H4 (cell line): Measurements from ENCODE around the gene CAMKK1. TPM values are rescaled to one million over a fixed set of nuclear protein-coding genes. Genes with fewer than 3 reads are reported as not detected.
A peak's percentile ranks its signal among the peaks of the same experiment; 100 is the strongest.

Source experiments
- DNase-seq: peaks from one replicate; pipeline ENCODE4 v3.0.0-alpha.2; 2015; ENCODE audit warnings: low spot score
- total RNA-seq: library from RNA; depleted of rRNA; stranded (reverse); fragments of >200 nt; shearing (Covaris generic); gene quantifications from 2 replicates; pipeline ENCODE4 v1.2.3, GENCODE V29; 2014

The CAMKK1 gene
- total RNA-seq, 1 experiment from 2014 or later: 2.7 TPM

DNA sequence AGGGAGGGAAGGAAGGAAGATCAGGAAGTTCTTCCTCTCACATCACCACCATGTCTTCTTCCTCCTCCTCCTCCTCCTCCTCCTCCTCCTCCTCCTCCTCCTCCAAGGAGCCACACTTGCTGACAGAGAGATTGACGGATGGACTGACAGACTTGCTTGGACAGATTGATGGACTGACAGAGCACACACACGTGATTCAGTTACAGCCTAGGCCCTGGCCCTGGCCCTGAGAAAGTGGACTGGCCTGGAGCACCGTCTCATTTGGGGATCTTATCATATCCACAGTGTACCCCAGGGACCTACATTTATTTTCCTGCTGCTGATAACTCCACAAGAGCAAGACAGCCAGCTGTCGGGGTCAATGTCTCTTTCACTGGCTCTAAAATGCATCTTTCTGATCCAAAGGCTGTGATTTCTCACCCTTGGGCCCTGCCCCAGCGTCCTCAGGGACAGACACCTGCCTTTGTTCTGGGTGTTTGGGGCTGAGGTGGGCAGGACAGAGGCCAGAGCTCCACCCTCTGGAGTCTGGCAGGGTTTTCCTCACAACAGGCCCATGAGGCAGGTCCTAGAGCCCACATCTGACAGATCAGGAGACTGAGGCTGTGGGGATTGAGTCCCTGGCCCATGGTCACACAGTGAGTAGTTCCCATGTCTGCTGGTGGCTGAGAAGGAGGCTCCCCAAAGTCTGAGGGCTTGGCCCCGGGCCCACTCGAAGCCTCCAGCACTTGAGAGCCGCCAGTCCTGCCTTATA is 25.7 kb upstream of the CAMKK1 start:
- no peak for DNase-seq

DNA sequence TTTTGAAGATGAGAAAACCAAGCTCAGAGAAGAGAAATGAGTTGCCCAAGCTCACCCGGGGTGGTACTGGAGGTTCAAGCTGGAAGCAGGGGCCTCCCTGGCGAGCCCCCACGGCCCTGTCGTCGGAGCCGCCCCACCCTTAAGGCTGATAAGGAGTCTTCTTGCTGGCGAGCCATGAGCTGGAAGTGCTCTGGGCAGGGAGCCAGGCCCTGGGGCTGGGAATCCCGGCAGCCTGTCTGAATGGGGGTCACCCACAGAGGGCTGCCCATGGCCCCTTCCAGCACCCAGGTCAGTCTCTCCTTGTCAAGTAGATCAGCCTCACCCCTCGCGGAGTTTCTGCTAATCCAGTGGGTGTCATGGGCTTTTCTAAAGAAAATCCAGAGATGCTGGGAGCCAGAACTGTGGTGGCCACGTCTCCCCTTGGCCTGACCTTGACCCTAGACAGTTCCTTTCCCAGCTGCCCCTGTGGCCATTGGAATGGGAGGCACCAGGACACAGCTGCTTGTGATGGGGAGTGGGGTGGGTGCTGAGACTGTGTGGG is 24.6 kb upstream of the CAMKK1 start:
- DNase-seq: no peak

DNA sequence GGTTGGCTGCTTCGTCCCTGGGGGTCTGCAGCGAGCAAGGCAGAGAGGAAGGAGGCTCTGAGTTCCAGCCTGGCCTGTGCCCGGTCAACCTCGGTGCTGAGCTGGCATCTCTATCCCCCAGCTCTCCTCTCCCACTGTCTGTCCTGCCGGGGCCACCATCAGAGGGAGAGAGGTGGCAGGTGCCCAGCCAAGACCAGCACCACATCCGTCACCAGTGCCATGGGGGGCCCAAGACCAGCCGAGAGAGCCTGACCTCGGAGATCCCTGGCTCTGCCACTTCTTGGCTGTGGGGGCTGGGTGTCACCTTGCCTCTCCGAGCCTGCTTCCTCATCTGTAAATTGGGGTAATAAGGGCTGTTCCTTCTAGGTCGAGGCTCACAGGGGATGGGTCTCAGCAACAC is 24.0 kb upstream of the CAMKK1 start:
- no peak for DNase-seq

DNA sequence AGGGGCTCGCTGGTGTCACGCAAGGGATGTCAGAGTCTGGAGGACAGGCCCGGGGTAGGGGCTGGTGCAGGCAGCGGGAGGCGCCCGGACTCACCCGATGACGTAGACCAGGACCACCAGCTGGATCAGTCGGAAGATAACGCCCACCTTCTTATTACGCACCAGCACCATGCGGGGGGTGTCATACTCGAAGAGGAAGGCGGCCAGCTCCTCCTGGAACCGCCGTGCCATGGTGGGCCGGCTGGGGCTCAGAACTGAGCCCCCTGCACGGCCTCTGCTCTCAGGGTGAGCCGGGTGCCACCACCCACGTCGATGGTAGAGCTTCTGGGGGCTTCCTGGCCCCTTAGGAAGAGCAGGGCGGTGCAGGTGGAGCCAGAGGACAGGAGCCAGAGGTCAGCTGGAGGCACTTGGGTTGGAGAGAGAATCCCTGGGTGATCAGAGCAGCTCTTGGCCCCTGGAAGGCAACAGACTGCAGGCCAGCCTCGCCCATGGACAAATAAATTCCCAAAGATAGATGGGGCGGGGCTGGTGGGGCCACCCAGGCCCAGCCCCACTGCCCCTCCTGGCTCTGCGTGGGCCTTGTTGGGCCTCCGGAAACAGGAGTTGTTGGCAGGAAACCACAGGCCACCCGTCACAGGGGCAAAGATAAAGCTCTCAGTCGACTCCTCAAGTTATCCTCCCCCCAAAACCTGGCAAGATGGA is 23.3 kb upstream of the CAMKK1 start, which contains the start of gene P2RX1:
Gene P2RX1 (minus strand): TSS at position 471 of the 702 bp plus-strand sequence. CDS start 240 bp downstream, at position 231.
- no peak for DNase-seq

DNA sequence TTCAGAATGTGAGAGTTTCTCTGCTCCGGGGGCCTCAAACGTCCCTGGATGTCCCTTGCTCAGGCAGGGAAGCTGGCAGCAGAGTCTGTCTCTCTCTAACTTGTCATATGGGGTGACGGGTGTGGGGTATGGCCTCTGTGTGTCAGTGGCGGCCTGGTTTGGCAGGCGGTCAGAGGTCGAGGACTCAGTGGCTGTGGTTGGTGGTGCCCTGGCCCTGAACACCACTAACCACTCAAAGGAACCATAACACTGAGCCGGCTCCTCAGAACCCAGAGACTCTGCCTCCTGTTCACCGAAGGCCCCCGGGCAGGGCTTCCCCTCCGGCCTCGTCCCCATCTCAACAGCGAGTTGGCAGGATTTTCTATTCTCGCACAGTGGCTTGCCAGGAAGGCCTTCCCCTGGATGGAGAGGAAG is 22.7 kb upstream of the CAMKK1 start:
- no peak for DNase-seq

DNA sequence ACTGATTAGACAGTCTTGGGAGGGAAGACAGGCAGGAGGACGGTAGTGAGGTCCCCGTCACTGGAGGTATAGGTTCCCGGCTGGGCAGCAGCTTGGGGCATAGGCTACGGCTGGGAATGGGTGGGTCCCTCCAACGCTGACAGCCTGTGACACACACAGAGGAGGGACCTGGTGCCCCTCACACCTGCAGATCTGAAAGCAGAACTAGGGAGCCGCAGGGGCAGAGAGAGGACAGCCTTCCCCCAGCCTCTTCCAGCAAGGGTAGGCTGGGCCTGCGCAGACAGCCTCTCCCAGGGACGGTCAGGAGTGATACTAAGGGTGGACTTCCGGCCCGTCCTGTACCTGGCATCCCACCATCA is 21.4 kb upstream of the CAMKK1 start:
- no peak for DNase-seq

DNA sequence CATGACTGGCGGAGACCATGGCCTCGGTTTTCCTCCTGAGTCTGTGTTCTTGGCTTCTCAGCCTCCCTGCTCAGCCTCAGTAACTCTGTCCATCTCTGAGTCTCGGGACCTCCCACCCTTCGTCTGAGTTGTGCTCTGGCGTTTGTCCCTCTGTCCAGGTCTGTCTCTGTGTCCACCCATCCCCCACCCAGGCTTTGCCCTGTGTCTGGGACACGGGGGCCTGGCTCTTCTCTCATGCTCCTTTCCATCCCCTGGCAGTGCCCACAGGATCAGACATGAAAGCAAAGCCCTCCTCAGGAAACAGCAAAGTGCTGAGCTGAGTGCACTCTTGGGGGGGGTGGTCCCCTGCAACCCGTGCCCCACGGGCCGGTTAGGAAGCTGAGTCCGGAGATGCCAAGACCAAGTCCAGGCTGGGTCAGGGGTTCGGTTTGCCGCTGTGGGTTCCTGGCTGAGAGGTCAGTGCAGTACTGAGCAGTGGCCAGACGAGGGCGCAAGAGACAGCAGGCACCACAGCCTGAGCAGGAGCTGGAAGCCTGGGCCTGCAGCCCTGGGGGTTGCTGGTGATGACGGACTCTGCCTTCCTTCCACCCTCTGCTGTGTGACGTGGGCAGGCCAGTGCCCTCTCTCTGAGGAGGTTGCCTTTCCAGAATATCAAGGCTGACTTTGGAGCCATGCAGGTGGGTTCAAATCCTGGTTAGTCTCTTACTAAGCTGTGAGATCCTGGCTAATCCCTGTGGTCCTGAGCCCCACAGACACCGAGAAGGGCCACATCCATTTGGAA is 20.9 kb upstream of the CAMKK1 start:
- peak; percentile 58 for DNase-seq

DNA sequence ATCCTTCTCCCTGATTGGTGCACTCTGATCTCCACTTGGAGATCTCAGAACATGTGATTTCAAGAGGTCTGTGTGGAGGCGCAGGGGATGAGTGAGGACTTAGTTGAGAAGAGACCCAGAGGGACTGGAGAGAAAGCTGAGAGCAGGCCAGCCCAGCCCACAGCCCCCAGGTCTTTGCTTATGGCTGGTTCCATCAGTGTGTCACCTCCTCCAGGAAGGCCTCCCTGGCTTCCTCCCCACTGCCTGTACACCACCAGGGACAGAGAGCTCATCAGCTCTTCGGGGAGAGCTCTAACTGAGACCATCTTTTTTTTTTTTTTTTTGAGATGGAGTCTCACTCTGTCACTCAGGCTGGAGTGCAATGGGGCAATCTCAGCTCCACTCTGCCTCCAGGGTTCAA is 20.0 kb upstream of the CAMKK1 start:
- DNase-seq: no peak

DNA sequence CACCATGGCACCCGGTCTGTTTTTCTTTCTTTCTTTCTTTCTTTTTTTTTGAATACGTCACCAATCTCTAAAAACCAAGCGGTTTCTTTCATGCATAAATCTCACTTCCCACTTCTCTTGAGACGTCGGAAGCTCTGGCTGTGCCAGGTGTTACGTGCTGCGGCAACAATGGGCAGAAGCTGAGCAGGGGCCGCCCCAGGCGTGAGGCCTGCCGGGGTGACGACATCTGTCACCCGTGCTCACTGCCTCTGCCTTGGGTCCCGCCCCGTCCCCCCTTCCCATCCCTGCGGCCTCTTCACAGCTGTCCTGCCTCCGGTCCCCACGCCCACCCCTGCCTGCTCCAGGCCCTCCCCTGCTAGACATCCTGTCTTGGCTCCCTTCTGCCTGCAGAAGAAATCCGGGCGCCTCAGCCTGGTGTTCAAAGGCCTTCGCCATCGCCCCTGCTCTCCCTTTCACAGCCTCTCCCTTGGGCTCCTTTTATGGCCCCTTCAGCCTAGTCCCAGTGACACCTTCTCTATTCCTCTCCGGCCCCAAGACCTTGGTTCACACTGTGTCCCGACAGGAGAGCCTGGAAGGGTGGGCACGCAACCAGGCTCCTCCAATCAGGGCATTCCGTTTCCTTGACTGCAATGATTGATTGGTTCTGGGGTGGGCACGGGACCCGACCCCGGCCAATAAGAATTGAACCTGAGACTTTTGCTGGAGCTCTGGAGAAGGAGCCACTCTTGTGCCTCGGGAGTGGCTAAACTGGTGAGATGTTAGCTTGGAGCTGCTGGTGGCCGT is 18.6 kb upstream of the CAMKK1 start:
- no peak for DNase-seq

DNA sequence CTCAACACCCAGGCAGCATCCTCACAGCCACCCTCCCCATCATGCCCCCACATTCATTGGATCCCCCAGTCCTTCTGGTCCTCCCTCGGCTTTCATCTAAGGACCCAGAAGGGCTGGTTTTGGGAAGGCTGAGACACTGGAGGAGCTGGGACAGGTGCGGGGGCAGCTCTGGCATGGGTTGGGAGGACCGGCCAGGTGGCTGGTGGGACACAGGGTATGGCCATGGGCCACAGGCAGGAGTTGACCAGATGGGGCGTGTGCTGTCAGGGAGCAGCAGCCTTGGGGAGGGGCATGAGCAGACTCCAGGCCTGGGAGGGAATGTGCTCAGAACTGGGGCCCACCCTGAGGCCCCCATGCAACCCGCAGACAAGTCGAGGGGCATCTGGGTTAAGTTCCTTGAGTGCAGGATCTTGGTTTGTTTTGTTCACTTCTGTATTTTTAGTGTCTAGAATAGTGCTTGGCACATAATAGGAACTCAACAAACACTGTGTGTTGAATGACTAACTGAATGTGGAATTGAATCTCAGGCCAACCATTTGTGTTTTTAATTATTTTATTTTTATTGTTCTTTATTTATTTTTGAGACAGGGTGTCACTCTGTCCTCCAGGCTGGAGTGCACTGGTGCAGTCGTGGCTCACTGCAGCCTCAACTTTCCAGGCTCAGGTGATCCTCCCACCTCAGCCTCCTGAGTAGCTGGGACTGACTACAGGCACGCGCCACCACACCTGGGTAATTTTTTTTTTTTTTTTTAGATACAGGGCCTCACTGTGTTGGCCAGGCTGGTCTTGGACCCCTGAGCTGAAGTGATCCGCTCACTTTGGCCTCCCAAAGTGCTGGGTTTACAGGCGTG is 17.8 kb upstream of the CAMKK1 start:
- no peak for DNase-seq

DNA sequence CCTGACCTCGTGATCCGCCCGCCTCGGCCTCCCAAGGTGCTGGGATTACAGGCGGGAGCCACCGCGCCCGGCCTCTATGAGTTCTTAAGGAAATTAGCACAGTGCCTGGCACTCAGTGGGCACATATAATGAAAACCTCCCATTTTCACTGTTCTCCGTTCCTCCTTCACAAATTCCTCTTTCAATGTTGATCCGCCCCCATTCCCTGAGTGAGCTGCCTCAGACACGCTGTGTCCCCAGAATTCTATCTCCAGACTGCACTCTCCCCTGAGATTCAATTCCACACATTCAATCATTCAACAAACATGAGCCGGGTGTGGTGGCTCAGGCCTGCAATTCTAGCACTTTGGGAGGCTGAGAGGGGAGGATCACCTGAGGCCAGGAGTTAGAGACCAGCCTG is 16.4 kb upstream of the CAMKK1 start:
- no peak for DNase-seq

DNA sequence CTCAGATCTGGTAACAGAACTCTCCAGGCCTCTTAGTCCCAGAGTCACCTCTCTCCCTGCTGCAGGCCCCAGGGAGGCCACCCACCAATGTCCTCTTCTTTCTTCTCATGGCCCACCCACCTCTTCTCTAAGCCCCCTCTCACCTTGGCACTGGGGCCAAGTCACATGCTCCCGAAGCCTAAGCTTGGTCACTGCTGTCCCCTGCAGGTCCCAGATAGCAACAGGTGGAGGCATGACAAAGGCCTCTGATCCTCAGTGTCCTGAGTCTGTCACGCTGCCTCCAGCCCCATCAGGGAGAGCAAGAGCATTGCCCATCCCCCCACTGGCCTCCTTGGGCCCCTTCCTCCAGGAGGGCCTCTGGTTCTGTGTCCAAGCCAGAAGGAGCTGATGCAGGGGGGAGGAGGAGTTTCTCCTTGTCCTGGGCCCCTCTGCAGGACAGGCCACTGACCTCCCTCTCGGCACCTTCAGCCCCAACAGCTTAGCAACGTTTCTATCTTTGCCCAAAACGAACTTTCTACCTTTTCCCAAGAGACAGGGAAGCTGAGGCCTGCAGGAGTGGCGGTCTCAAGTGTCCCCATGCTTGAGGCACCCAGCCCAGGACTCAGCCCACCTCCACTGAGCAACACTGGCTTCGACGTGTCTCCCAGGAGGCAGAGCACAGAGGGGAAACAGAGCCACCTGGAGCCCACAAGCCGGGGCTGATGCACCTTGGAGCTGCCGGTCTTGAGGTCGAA is 14.8 kb upstream of the CAMKK1 start:
- DNase-seq: no peak

DNA sequence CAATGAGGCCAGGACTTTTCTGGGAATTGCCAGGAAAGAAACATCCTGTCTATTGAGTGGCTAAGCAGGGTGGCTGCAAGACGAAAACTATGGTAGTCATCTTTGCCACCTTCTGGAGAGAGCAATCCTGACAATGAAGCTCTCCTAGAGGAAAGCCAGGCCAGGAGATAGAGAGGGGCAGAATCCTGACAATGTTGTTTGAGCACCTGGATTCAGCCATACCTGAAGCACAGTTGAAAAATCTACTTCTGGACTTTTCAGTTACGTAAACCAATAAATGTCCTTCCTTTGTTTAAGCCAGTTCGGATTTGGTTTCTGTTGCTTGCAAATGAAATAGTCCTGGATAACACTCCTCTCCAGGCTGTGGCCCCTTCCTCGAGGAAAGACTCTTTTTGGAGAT is 14.0 kb upstream of the CAMKK1 start:
- no peak for DNase-seq

DNA sequence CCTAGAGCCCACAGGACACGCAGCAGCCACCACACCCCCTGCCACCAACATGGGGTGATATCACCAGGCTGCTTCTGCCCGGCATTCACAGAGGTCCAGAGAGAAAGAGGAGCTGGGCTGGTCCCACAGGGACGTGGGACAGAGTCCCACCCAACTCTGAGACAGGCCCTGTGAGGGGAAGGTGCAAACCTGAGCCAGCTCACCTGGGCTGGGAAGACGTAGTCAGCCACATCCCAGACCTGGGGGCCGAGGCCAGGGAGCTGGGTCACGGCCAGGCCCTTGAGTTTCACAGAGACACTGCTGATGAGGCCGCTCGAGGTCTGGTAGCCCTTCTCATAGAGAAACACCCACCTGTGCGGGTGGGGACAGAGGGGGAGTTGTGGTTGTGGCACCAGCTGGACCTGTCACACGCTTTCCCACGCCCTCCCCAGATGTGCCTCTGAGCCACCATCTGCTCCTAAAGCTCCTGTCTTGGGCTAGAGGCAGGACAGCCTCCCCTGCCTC is 12.2 kb upstream of the CAMKK1 start:
- no peak for DNase-seq

DNA sequence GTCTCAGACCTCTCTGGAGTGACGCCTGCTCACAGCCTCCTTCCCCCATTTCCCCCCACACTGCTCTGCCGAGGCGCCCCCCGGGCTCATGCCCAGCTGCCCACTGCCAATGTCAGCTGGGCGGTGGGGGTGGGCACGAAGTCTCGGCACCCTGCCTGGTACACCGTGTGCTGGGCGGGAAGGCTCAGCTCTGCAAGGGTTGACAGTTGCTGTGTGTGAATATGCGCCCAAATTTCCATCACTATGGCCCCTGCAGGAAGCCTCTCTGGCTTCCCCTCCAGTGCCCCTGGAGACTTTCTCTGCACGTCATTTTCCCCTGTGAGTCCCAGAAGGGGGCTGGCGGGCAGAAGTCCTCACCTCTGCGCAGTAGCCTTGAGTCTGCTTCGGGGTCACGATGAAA is 11.6 kb upstream of the CAMKK1 start:
- no peak for DNase-seq

DNA sequence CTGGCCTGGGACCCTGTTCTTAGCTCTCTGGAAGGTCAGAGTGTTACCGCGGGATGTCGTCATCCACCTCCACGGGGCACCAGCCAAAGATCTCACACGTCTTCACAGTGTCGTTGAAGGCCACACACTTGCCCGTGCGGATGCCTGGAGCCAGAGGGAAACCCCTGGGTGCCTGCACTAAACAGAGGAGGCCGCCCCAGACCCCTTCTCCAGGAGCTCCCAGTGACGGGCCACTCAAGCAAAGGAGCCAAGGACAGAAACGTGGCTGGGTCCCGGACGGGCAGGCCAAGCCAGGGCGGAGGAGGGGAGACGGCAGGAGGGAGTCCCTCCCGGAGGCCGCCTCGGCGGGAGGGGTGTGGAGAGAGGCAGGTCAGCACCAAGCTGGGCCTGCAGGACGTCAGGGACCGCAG is 11.0 kb upstream of the CAMKK1 start:
- DNase-seq: no peak

DNA sequence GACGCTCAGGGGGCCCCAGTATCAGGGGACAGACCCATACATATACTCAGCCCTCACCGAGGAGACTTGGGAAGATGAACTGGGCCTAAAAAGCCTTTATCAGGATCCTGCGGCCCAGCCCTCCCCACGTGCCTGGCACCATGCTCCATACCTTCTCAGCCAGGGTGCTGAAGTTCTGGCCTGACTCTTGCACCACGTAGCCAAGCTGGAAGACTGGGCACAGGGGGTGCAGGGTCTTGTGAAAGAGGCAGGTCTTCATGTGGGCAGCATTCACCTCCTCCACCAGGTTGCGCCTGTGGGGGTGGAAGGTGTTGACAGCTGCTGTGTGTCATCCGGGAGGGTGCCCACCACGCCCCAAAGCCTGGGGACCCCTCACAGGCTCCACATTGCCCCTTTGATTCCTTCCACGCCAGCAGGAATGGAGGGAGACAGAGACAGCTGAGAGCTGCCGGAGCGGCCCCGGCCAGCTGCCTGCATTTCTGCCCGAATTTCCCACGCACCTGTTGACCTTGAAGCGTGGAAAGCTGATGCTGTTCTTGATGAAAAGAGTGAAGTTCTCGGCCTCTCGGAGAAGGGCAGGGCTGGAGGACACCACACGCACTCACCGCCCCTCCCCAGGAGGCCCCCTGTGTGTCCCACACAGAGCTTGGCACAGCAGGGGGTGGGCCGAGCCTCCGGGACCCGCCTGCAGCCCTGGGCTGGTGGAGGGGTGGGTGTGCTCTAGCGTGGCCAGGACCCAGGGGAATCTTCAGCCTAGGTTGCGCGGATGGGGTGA is 10.4 kb upstream of the CAMKK1 start:
- no peak for DNase-seq

DNA sequence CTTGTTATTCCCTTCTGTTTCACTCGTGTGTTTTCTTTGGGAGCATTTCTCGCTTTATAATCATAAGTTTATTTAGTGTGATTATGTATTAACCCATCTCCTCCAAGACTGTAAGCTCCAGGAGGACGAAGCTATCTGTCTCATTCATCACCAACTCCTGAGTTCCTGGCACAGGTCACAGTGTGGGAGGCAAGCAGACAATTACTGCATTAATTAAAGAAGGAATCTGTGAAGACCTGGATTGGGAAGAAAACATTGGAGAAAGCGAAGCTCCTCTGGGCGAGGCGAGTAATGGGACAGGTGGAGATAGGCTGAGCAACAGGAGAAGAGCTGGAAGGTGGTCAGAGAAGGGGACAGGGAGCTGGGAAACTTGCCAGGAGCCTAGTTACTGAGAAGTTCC is 7.8 kb upstream of the CAMKK1 start:
- DNase-seq: no peak

DNA sequence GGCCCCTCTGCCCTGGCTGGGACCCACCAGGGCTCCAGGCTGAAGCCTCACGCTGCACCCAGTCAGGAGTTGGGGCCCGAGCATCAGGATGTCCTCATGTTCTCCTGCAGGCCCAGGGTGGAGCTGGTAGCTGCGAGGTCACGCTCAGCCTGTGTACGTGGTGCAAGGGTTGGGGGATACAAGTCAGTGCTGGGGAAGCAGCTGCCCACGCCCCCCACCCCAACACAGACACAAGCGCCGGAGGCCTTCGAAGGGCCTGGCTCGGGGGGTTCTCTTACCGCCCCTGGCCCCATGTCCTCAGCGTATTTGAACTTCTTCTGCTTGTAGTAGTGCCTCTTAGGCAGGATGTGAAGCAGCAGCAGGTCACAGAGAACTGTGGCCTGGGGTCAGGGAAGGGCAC is 4.9 kb upstream of the CAMKK1 start:
- no peak for DNase-seq
